Activated CD8-positive, alpha-beta T cell treated with anti-CD3 and anti-CD28 coated beads for 36 hours (primary cell): ENCODE results near the gene LSS. TPM values are rescaled to one million over a fixed set of nuclear protein-coding genes. Genes with fewer than 3 reads are reported as not detected.

Experiments
- ATAC-seq: fragments of 200-7000 bp; cut with Tn5 transposase; one replicate; pipeline ENCODE4 v1.10.0; 2021; ENCODE audit warnings: mild to moderate bottlenecking, moderate library complexity
- CTCF ChIA-PET: fragments of 350-600 bp; sonication (Branson Sonifier 250); formaldehyde crosslinking; loops from one replicate; lab custom pipeline; 2021; ENCODE audit warnings: antibody characterized with exemption; lab: Charles Lee
- POLR2A ChIA-PET: fragments of 350-600 bp; sonication (Branson Sonifier 250); formaldehyde crosslinking; loops from one replicate; lab custom pipeline; 2021; ENCODE audit warnings: antibody characterized with exemption; lab: Charles Lee
- DNase-seq: peaks from one replicate; pipeline ENCODE4 v3.0.0-alpha.2; 2020
- H3K27ac Mint-ChIP-seq: one replicate; pipeline ENCODE4 v1.8.0; 2021; ENCODE audit warnings: mild to moderate bottlenecking, mixed read lengths
- H3K27me3 Mint-ChIP-seq: one replicate; pipeline ENCODE4 v1.8.0; 2021; ENCODE audit warnings: mixed read lengths
- H3K36me3 Mint-ChIP-seq: one replicate; pipeline ENCODE4 v1.8.0; 2021; ENCODE audit warnings: low read depth, mixed read lengths
- H3K4me1 Mint-ChIP-seq: one replicate; pipeline ENCODE4 v1.8.0; 2021; ENCODE audit warnings: low read depth, mixed read lengths
- H3K4me3 Mint-ChIP-seq: one replicate; pipeline ENCODE4 v1.8.0; 2021; ENCODE audit warnings: mild to moderate bottlenecking, moderate library complexity, mixed read lengths
- H3K9me3 Mint-ChIP-seq: one replicate; pipeline ENCODE4 v1.8.0; 2021; ENCODE audit warnings: mixed read lengths
- CTCF ChIP-seq: fragments of 200-600 bp; IDR thresholded peaks from one replicate; pipeline ENCODE4 v1.8.0; 2022; ENCODE audit warnings: antibody characterized with exemption, mild to moderate bottlenecking
- intact Hi-C: fragments of 100-400 bp; cut with micrococcal nuclease; formaldehyde crosslinking; loops from one replicate; pipeline ENCODE4 v1.10.0; 2022
- total RNA-seq, 2 experiments: library from RNA; stranded (reverse); gene quantifications; one replicate each; pipeline ENCODE4 v1.2.3, GENCODE V29; 2021

The LSS gene
- total RNA-seq, 2 experiments from 2014 or later = 20.3 to 20.4 TPM

GRCh38 chr21:46157396-46157986 lies 71.1 kb downstream of the LSS start:
- Mint-ChIP-seq H3K4me3 (no peak overlapping the region), H3K27me3 (no peaks in the 10 kb centered on the region)
- CTCF ChIA-PET = no interaction called here

GRCh38 chr21:46156678-46157077 lies 71.9 kb downstream of the LSS start:
- intact Hi-C loops = no loop called here
- POLR2A ChIA-PET = no interaction called here
- no peak for ATAC-seq

More at GRCh38 chr21:46157396-46157986, 71.1 kb downstream of the LSS start:
- no peak for DNase-seq
- H3K27ac Mint-ChIP-seq = no peak overlapping the region
- TF ChIP-seq CTCF = no peak
- peaks cover 1% of the 10 kb centered on the region for H3K36me3 Mint-ChIP-seq
- H3K4me1 Mint-ChIP-seq = no peaks in the 10 kb centered on the region
- intact Hi-C loops = no loop called here
- no peak for ATAC-seq
- H3K9me3 Mint-ChIP-seq = no peaks in the 10 kb centered on the region
- POLR2A ChIA-PET = no interaction called here

GRCh38 chr21:46156378-46156645 lies 72.3 kb downstream of the LSS start:
- Mint-ChIP-seq H3K36me3 (peaks cover 1% of the 10 kb centered on the region), H3K27ac (no peak overlapping the region), H3K27me3 (no peaks in the 10 kb centered on the region), H3K9me3 (no peaks in the 10 kb centered on the region), H3K4me3 (no peak overlapping the region), H3K4me1 (no peaks in the 10 kb centered on the region)
- DNase-seq (no peak), ATAC-seq (no peak)
- CTCF ChIA-PET = no interaction called here
- POLR2A ChIA-PET = no interaction called here
- no peak for TF ChIP-seq CTCF
- intact Hi-C loops = no loop called here

More at GRCh38 chr21:46156678-46157077, 71.9 kb downstream of the LSS start:
- no peak overlapping the region for H3K27ac Mint-ChIP-seq
- H3K9me3 Mint-ChIP-seq = no peaks in the 10 kb centered on the region
- CTCF ChIA-PET = no interaction called here
- no peaks in the 10 kb centered on the region for H3K4me1 Mint-ChIP-seq
- TF ChIP-seq CTCF = no peak
- no peaks in the 10 kb centered on the region for H3K27me3 Mint-ChIP-seq
- no peak overlapping the region for H3K4me3 Mint-ChIP-seq
- DNase-seq = no peak
- H3K36me3 Mint-ChIP-seq = peaks cover 1% of the 10 kb centered on the region

GRCh38 chr21:46155514-46156377 lies 72.8 kb downstream of the LSS start, which contains the start of gene FTCD:
FTCD (minus strand) TSS chr21:46155579; CDS start chr21:46155523, 56 bp downstream.
- DNase-seq = no peak
- intact Hi-C loops = no loop called here

More at GRCh38 chr21:46155514-46156377, 72.8 kb downstream of the LSS start, which contains the start of gene FTCD:
- ChIA-PET CTCF (no interaction called here), POLR2A (no interaction called here)
- H3K4me3 Mint-ChIP-seq = no peak within 1 kb of the TSS
- H3K4me1 Mint-ChIP-seq = no peaks in the 10 kb centered on the region
- peaks cover 1% of the 10 kb centered on the region for H3K36me3 Mint-ChIP-seq
- no peak within 1 kb of the TSS for H3K27ac Mint-ChIP-seq
- TF ChIP-seq CTCF = no peak
- no peaks in the 10 kb centered on the region for H3K9me3 Mint-ChIP-seq
- no peak for ATAC-seq
- H3K27me3 Mint-ChIP-seq = no peaks in the 10 kb centered on the region
